Inflammatory macrophage treated with lipopolysaccharide for 1 hour (primary cell): Measurements from ENCODE around the gene MYO3B.
"Not testable (repeated sequence)": the region's sequence is repeated elsewhere in the genome, so short reads cannot be mapped to it uniquely, and the experiment has no call there.

ENCODE experiments used
- DNase-seq, 2 donors: peaks; one replicate each; pipeline ENCODE4 v3.0.0-alpha.2; 2020 to 2022

MYO3B gene

GRCh38 chr2:170525566-170525900 is 347.6 kb downstream of the MYO3B start:
- no peak for DNase-seq

- no peak for DNase-seq
Observed at GRCh38 chr2:170530284-170530745, 352.4 kb downstream of the MYO3B start.

GRCh38 chr2:170530803-170531564 is 353.0 kb downstream of the MYO3B start:
- DNase-seq = no peak

- DNase-seq = no peak
Observed at GRCh38 chr2:170531876-170532275, 353.9 kb downstream of the MYO3B start.

GRCh38 chr2:170533156-170533555 is 355.2 kb downstream of the MYO3B start:
- DNase-seq = no peak

GRCh38 chr2:170535552-170535951 is 357.6 kb downstream of the MYO3B start:
- DNase-seq = no peak

- DNase-seq = no peak
Observed at GRCh38 chr2:170544817-170545216, 366.9 kb downstream of the MYO3B start.

- no peak for DNase-seq
Observed at GRCh38 chr2:170548304-170548703, 370.4 kb downstream of the MYO3B start.

GRCh38 chr2:170550501-170550900 is 372.6 kb downstream of the MYO3B start:
- DNase-seq = no peak

- DNase-seq = not testable (repeated sequence)
Observed at GRCh38 chr2:170551899-170552298, 374.0 kb downstream of the MYO3B start.

GRCh38 chr2:170553748-170554147 is 375.8 kb downstream of the MYO3B start:
- DNase-seq = no peak

GRCh38 chr2:170554278-170554955 is 376.5 kb downstream of the MYO3B start:
- no peak for DNase-seq

- no peak for DNase-seq
Observed at GRCh38 chr2:170562928-170563327, 385.0 kb downstream of the MYO3B start.

GRCh38 chr2:170563401-170563800 is 385.5 kb downstream of the MYO3B start:
- DNase-seq = no peak

- no peak for DNase-seq
Observed at GRCh38 chr2:170566138-170566537, 388.2 kb downstream of the MYO3B start.

- no peak for DNase-seq
Observed at GRCh38 chr2:170567429-170567828, 389.5 kb downstream of the MYO3B start.

GRCh38 chr2:170568511-170568910 is 390.6 kb downstream of the MYO3B start:
- no peak for DNase-seq

GRCh38 chr2:170571612-170572011 is 393.7 kb downstream of the MYO3B start:
- no peak for DNase-seq

GRCh38 chr2:170573671-170574070 is 395.7 kb downstream of the MYO3B start:
- DNase-seq = no peak

- DNase-seq = no peak
Observed at GRCh38 chr2:170576296-170576695, 398.3 kb downstream of the MYO3B start.

GRCh38 chr2:170577356-170577755 is 399.4 kb downstream of the MYO3B start:
- no peak for DNase-seq

- DNase-seq = no peak
Observed at GRCh38 chr2:170578606-170579005, 400.7 kb downstream of the MYO3B start.

GRCh38 chr2:170579511-170579910 is 401.6 kb downstream of the MYO3B start:
- DNase-seq = no peak

- peak in 1 of 2 donors; percentile 0 for DNase-seq
Observed at GRCh38 chr2:170582313-170582712, 404.4 kb downstream of the MYO3B start.
